Ectodermal cell (in vitro differentiated cells): ENCODE measurements around the gene TUBGCP6.

Source experiments
- H3K27ac ChIP-seq: 2 replicates; pipeline ENCODE4 v1.7.0; 2013; ENCODE audit warnings: mild to moderate bottlenecking, low read depth, low read length; ENCODE audit not compliant: insufficient read depth, poor library complexity, severe bottlenecking
- H3K27me3 ChIP-seq: 2 replicates; pipeline ENCODE4 v1.7.0; 2013; ENCODE audit warnings: mild to moderate bottlenecking, low read length; ENCODE audit not compliant: insufficient read depth, control insufficient read depth, poor library complexity, severe bottlenecking
- H3K36me3 ChIP-seq: one replicate; pipeline ENCODE4 v1.7.0; 2013; ENCODE audit warnings: low read length; ENCODE audit not compliant: control insufficient read depth, insufficient read depth
- H3K4me1 ChIP-seq: one replicate; pipeline ENCODE4 v1.7.0; 2013; ENCODE audit warnings: low read length; ENCODE audit not compliant: control insufficient read depth, insufficient read depth
- H3K4me3 ChIP-seq: 2 replicates; pipeline ENCODE4 v1.7.0; 2013; ENCODE audit warnings: low read depth, low read length, control low read depth; ENCODE audit not compliant: insufficient read depth
- H3K9me3 ChIP-seq: 2 replicates; pipeline ENCODE4 v1.7.0; 2013; ENCODE audit warnings: mild to moderate bottlenecking, low read length, moderate library complexity; ENCODE audit not compliant: control insufficient read depth
- WGBS, 2 experiments: methylation state at CpG; one replicate each; pipeline ENCODE4 v1.1.7; 2013; ENCODE audit warnings: missing lambda C conversion rate in 2 of 2; 5-methylcytosine and 5-hydroxymethylcytosine counted together

Gene TUBGCP6

GRCh38 chr22:50262973-50263617, 18.3 kb upstream of the TUBGCP6 start:
- no peak overlapping the region for H3K27ac ChIP-seq
- H3K27me3 ChIP-seq = peaks cover 46% of the 10 kb centered on the region
- H3K36me3 ChIP-seq = no peaks in the 10 kb centered on the region
- H3K4me1 ChIP-seq = peaks cover 19% of the 10 kb centered on the region
- 80 to 81% methylated on average over 9 of the region's 9 CpGs for WGBS, 2 experiments
- H3K4me3 ChIP-seq = no peak overlapping the region
- no peaks in the 10 kb centered on the region for H3K9me3 ChIP-seq

- Histone ChIP-seq H3K4me3 (no peak overlapping the region), H3K36me3 (no peaks in the 10 kb centered on the region), H3K27ac (no peak overlapping the region), H3K4me1 (peaks cover 19% of the 10 kb centered on the region), H3K27me3 (peaks cover 40% of the 10 kb centered on the region), H3K9me3 (no peaks in the 10 kb centered on the region)
- 76 to 79% methylated on average over 7 of the region's 7 CpGs for WGBS, 2 experiments
Measured at GRCh38 chr22:50262460-50262911, 17.7 kb upstream of the TUBGCP6 start.

GRCh38 chr22:50261615-50262459, 17.0 kb upstream of the TUBGCP6 start, which contains the start of gene MAPK12:
TSS of gene MAPK12 (minus strand) at chr22:50261683. CDS start at chr22:50261509, 174 bp downstream.
- no peaks in the 10 kb centered on the region for H3K9me3 ChIP-seq
- peak within 1 kb of the TSS; percentile 53 for H3K4me3 ChIP-seq
- no peaks in the 10 kb centered on the region for H3K36me3 ChIP-seq
- H3K27ac ChIP-seq = no peak within 1 kb of the TSS
- H3K4me1 ChIP-seq = peaks cover 19% of the 10 kb centered on the region
- WGBS, 2 experiments = 6% methylated on average over 61 of the region's 61 CpGs
- peaks cover 34% of the 10 kb centered on the region for H3K27me3 ChIP-seq

- Histone ChIP-seq H3K36me3 (no peaks in the 10 kb centered on the region), H3K27ac (no peak overlapping the region), H3K9me3 (no peaks in the 10 kb centered on the region), H3K4me3 (peak overlapping the region; percentile 53), H3K4me1 (peaks cover 19% of the 10 kb centered on the region), H3K27me3 (peaks cover 25% of the 10 kb centered on the region)
- WGBS, 2 experiments = 1% methylated on average over 92 of the region's 92 CpGs
Measured at GRCh38 chr22:50260801-50261614, 16.2 kb upstream of the TUBGCP6 start.

- Histone ChIP-seq H3K4me1 (peaks cover 19% of the 10 kb centered on the region), H3K4me3 (peak overlapping the region; percentile 53), H3K27me3 (peaks cover 24% of the 10 kb centered on the region), H3K36me3 (no peaks in the 10 kb centered on the region), H3K9me3 (no peaks in the 10 kb centered on the region), H3K27ac (no peak overlapping the region)
- WGBS, 2 experiments = 35 to 37% methylated on average over 11 of the region's 11 CpGs
Measured at GRCh38 chr22:50260434-50260800, 15.6 kb upstream of the TUBGCP6 start.

GRCh38 chr22:50259302-50259701, 14.5 kb upstream of the TUBGCP6 start:
- Histone ChIP-seq H3K9me3 (no peaks in the 10 kb centered on the region), H3K4me1 (peaks cover 19% of the 10 kb centered on the region)
- WGBS, 2 experiments = 85 to 88% methylated on average over 15 of the region's 15 CpGs

GRCh38 chr22:50258361-50259292, 13.8 kb upstream of the TUBGCP6 start:
- Histone ChIP-seq H3K4me1 (peaks cover 19% of the 10 kb centered on the region), H3K4me3 (no peak overlapping the region)
- 90 to 92% methylated on average over 24 of the region's 24 CpGs for WGBS, 2 experiments

More at GRCh38 chr22:50259302-50259701, 14.5 kb upstream of the TUBGCP6 start:
- peaks cover 21% of the 10 kb centered on the region for H3K27me3 ChIP-seq
- H3K27ac ChIP-seq = no peak overlapping the region
- H3K4me3 ChIP-seq = no peak overlapping the region
- no peaks in the 10 kb centered on the region for H3K36me3 ChIP-seq

GRCh38 chr22:50257451-50258360, 12.9 kb upstream of the TUBGCP6 start:
- Histone ChIP-seq H3K36me3 (no peaks in the 10 kb centered on the region), H3K9me3 (no peaks in the 10 kb centered on the region)
- 89 to 90% methylated on average over 31 of the region's 31 CpGs for WGBS, 2 experiments

More at GRCh38 chr22:50258361-50259292, 13.8 kb upstream of the TUBGCP6 start:
- peaks cover 21% of the 10 kb centered on the region for H3K27me3 ChIP-seq
- H3K9me3 ChIP-seq = no peaks in the 10 kb centered on the region
- no peaks in the 10 kb centered on the region for H3K36me3 ChIP-seq
- no peak overlapping the region for H3K27ac ChIP-seq

More at GRCh38 chr22:50257451-50258360, 12.9 kb upstream of the TUBGCP6 start:
- H3K4me3 ChIP-seq = no peak overlapping the region
- peaks cover 21% of the 10 kb centered on the region for H3K27me3 ChIP-seq
- peaks cover 13% of the 10 kb centered on the region for H3K4me1 ChIP-seq
- H3K27ac ChIP-seq = no peak overlapping the region
